ENCODE data around the gene PER2. TPM values are rescaled to one million over a fixed set of nuclear protein-coding genes. Genes with fewer than 3 reads are reported as not detected.

The PER2 gene
- total and polyA plus RNA-seq, 2 of the 13 experiments (the other 11 are each of a cell fraction or from before 2014, with no cell fraction given): 5.1 to 9.4 TPM

DNA sequence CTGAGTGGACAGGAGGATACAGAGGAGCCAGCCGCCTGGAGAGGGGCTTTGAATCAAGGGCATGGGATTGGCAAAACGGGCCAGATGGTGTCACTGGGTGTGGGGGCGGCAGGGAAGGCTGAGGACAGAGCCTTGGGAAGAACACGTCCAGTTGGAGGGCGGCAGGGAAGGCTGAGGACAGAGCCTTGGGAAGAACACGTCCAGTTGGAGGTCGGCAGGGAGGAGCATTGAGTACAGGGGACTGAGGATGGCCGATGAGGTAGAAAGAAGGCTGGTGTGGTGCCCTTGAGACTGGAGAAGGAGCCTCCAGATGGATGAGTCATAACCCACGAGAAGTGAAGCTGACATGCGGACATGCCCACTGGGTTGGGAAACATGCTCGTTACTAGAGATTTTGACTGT lies 53.1 kb downstream of the PER2 start:
- H3K4me1 ChIP-seq (ENCODE audit: insufficient read depth, low read length): peaks cover 22% of the 10 kb centered on the region
- no peak overlapping the region for H3K4me2 ChIP-seq (ENCODE audit: low read depth, low read length)
- 69% methylated on average over 11 of the region's 11 CpGs for WGBS (ENCODE audit: low lambda C conversion rate)
- no peak overlapping the region for H3K4me3 ChIP-seq (replicated peaks in 1 of 3; ENCODE audit: insufficient read depth in 1 of 3, low read depth in 2 of 3, low read length in 3 of 3)
- H3K27ac ChIP-seq (ENCODE audit: extremely low read length, insufficient read depth, low read length): no peak overlapping the region
- no peaks in the 10 kb centered on the region for H3K9me3 ChIP-seq (ENCODE audit: low read length)
- no peaks in the 10 kb centered on the region for H3K36me3 ChIP-seq (replicated peaks in 1 of 2; ENCODE audit: control insufficient read depth in 1 of 2, insufficient read depth in 2 of 2, low read length in 2 of 2)
- TF ChIP-seq, protein P1, sequence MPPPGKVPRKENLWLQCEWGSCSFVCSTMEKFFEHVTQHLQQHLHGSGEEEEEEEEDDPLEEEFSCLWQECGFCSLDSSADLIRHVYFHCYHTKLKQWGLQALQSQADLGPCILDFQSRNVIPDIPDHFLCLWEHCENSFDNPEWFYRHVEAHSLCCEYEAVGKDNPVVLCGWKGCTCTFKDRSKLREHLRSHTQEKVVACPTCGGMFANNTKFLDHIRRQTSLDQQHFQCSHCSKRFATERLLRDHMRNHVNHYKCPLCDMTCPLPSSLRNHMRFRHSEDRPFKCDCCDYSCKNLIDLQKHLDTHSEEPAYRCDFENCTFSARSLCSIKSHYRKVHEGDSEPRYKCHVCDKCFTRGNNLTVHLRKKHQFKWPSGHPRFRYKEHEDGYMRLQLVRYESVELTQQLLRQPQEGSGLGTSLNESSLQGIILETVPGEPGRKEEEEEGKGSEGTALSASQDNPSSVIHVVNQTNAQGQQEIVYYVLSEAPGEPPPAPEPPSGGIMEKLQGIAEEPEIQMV (CRISPR knock-in tag; IDR thresholded peaks at IDR 0.05; ENCODE audit: low read depth): 0 out of 2 replicates have a peak, but pooled peaks have one; percentile 39
- no peak for TF ChIP-seq USF2 (IDR thresholded peaks at IDR 0.05; ENCODE audit: low read depth, low read length)
- TF ChIP-seq USF2 (CRISPR knock-in tag; IDR thresholded peaks at IDR 0.05; ENCODE audit: borderline replicate concordance): no peak
- no peak overlapping the region for H3K9ac ChIP-seq (ENCODE audit: insufficient read depth, low read depth, low read length)
- in situ Hi-C loops (cut with HindIII; ENCODE audit: extremely low pct_ligation_motif_present, low pct_unique_long_range_greater_than_20kb): no loop called here
- intact Hi-C loops (cut with micrococcal nuclease; ENCODE audit: unreplicated experiment): no loop called here
- POLR2A ChIA-PET: interaction anchor here (1.8 kb wide), 1 partner anchor 31 kb away, joined by 8 read pairs; the partner anchor contains the start of gene ILKAP
- no peak overlapping the region for H2AFZ ChIP-seq (ENCODE audit: low read length)
- peaks cover 0 to 6% of the 10 kb centered on the region in 2 experiments; a peak in 3 of 5 replicates for H3K27me3 ChIP-seq (ENCODE audit: control insufficient read depth in 1 of 2, insufficient read depth in 2 of 2, low read length in 2 of 2)
- ATAC-seq (no peak), FAIRE-seq (no peak), DNase-seq (ENCODE audit: low spot score) (no peak)
- BruUV-seq (replicated peaks): no TSS peak
- H4K20me1 ChIP-seq (ENCODE audit: insufficient read depth, low read length): no peaks in the 10 kb centered on the region
- CTCF ChIA-PET (ENCODE audit: low intra/inter-chr PET ratio, low total read pairs): no interaction called here
- H3K79me2 ChIP-seq (ENCODE audit: insufficient read depth, low read length): no peaks in the 10 kb centered on the region

GRCh38 chr2:238233625-238234024 lies 54.8 kb downstream of the PER2 start:
- FAIRE-seq (no peak), DNase-seq (ENCODE audit: low spot score) (no peak), ATAC-seq (no peak)
- intact Hi-C loops (cut with micrococcal nuclease; ENCODE audit: unreplicated experiment) (no loop called here), in situ Hi-C loops (cut with HindIII; ENCODE audit: extremely low pct_ligation_motif_present, low pct_unique_long_range_greater_than_20kb) (no loop called here)
- H3K9ac ChIP-seq (ENCODE audit: insufficient read depth, low read depth, low read length): no peak overlapping the region
- 67% methylated on average over 12 of the region's 12 CpGs for WGBS (ENCODE audit: low lambda C conversion rate)
- peaks cover 13% of the 10 kb centered on the region for H3K4me1 ChIP-seq (ENCODE audit: insufficient read depth, low read length)
- CTCF ChIA-PET (ENCODE audit: low intra/inter-chr PET ratio, low total read pairs): no interaction called here
- no peaks in the 10 kb centered on the region for H4K20me1 ChIP-seq (ENCODE audit: insufficient read depth, low read length)
- no peaks in the 10 kb centered on the region for H3K79me2 ChIP-seq (ENCODE audit: insufficient read depth, low read length)
- H3K9me3 ChIP-seq (ENCODE audit: low read length): no peaks in the 10 kb centered on the region
- POLR2A ChIA-PET: interaction anchor here (0.5 to 1.8 kb wide), 9 partner anchors 10 to 823 kb away, joined by 3 to 8 read pairs (median 6); partner anchors contain the start of genes ILKAP and SCLY
- no peak overlapping the region for H2AFZ ChIP-seq (ENCODE audit: low read length)
- no peak overlapping the region for H3K4me3 ChIP-seq (replicated peaks in 1 of 3; ENCODE audit: insufficient read depth in 1 of 3, low read depth in 2 of 3, low read length in 3 of 3)
- no TSS peak for BruUV-seq (replicated peaks)
- no peaks in the 10 kb centered on the region for H3K36me3 ChIP-seq (replicated peaks in 1 of 2; ENCODE audit: control insufficient read depth in 1 of 2, insufficient read depth in 2 of 2, low read length in 2 of 2)
- no peak overlapping the region for H3K4me2 ChIP-seq (ENCODE audit: low read depth, low read length)
- peaks cover 0 to 22% of the 10 kb centered on the region in 2 experiments; a peak in 4 of 5 replicates for H3K27me3 ChIP-seq (ENCODE audit: control insufficient read depth in 1 of 2, insufficient read depth in 2 of 2, low read length in 2 of 2)
- H3K27ac ChIP-seq (ENCODE audit: extremely low read length, insufficient read depth, low read length): no peak overlapping the region
- TF ChIP-seq KDM3A (CRISPR knock-in tag; IDR thresholded peaks at IDR 0.05; ENCODE audit: low read depth): no peak
- TF ChIP-seq THAP9 (CRISPR knock-in tag; IDR thresholded peaks at IDR 0.05; ENCODE audit: borderline replicate concordance): no peak
- TF ChIP-seq FOXK1 (CRISPR knock-in tag; IDR thresholded peaks at IDR 0.05; ENCODE audit: borderline replicate concordance, low read depth): no peak
- no peak for TF ChIP-seq MYC (CRISPR knock-in tag; IDR thresholded peaks at IDR 0.05; ENCODE audit: borderline replicate concordance)
- no peak for TF ChIP-seq ZBTB14 (CRISPR knock-in tag; IDR thresholded peaks at IDR 0.05)
- no peak for TF ChIP-seq ARNTL (CRISPR knock-in tag; IDR thresholded peaks at IDR 0.05)
- TF ChIP-seq ZNF567 (CRISPR knock-in tag; IDR thresholded peaks at IDR 0.05; ENCODE audit: borderline replicate concordance): no peak
